ENCODE data around the gene PTPRR. TPM values are rescaled to one million over a fixed set of nuclear protein-coding genes. Genes with fewer than 3 reads are reported as not detected.

Gene PTPRR
- total RNA-seq, 1 donor from 2014 or later, result not detected

GRCh38 chr12:70838127-70838526 is 82.4 kb downstream of the PTPRR start:
- Mint-ChIP-seq H3K27ac (ENCODE audit: unreplicated experiment) (no peak overlapping the region), H3K4me1 (ENCODE audit: low read depth) (peaks cover 7% of the 10 kb centered on the region), H3K4me3 (ENCODE audit: unreplicated experiment) (no peak overlapping the region), H3K36me3 (ENCODE audit: low read depth) (no peaks in the 10 kb centered on the region), H3K9me3 (ENCODE audit: low read depth) (no peaks in the 10 kb centered on the region), H3K27me3 (ENCODE audit: low read depth) (peaks cover 11% of the 10 kb centered on the region)
- no peak for DNase-seq (ENCODE audit: low spot score)
- TF ChIP-seq, protein P1, sequence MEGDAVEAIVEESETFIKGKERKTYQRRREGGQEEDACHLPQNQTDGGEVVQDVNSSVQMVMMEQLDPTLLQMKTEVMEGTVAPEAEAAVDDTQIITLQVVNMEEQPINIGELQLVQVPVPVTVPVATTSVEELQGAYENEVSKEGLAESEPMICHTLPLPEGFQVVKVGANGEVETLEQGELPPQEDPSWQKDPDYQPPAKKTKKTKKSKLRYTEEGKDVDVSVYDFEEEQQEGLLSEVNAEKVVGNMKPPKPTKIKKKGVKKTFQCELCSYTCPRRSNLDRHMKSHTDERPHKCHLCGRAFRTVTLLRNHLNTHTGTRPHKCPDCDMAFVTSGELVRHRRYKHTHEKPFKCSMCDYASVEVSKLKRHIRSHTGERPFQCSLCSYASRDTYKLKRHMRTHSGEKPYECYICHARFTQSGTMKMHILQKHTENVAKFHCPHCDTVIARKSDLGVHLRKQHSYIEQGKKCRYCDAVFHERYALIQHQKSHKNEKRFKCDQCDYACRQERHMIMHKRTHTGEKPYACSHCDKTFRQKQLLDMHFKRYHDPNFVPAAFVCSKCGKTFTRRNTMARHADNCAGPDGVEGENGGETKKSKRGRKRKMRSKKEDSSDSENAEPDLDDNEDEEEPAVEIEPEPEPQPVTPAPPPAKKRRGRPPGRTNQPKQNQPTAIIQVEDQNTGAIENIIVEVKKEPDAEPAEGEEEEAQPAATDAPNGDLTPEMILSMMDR (IDR thresholded peaks at IDR 0.05), result no peak

- H3K36me3 Mint-ChIP-seq (ENCODE audit: low read depth), result no peaks in the 10 kb centered on the region
- DNase-seq (ENCODE audit: low spot score), result no peak
- no peak overlapping the region for H3K27ac Mint-ChIP-seq (ENCODE audit: unreplicated experiment)
- H3K4me1 Mint-ChIP-seq (ENCODE audit: low read depth), result peaks cover 4% of the 10 kb centered on the region
- H3K4me3 Mint-ChIP-seq (ENCODE audit: unreplicated experiment), result no peak overlapping the region
- no peaks in the 10 kb centered on the region for H3K9me3 Mint-ChIP-seq (ENCODE audit: low read depth)
- H3K27me3 Mint-ChIP-seq (ENCODE audit: low read depth), result peaks cover 15% of the 10 kb centered on the region
- TF ChIP-seq, protein P1 (IDR thresholded peaks at IDR 0.05), result no peak
Measured at GRCh38 chr12:70837026-70837425, 83.5 kb downstream of the PTPRR start.

DNA sequence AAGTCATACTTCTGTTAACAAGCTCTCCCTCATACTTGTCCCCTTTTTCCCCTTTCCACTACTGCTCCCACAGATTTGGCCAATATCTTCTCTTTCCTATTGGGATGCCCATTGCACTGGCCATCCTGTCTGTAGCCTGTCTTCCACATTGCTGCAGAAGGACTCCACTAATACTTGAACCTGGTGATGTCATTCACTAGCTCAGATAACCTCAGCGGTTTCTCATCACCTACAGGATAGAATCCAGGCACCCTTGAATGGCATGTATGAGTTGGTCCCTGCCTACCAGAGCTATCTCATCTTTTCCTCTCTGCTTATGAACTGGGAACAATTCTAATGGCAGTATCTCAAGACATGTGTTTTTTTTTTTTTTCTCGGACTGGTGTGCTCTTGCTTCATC is 84.6 kb downstream of the PTPRR start:
- Mint-ChIP-seq H3K4me3 (ENCODE audit: unreplicated experiment) (no peak overlapping the region), H3K9me3 (ENCODE audit: low read depth) (no peaks in the 10 kb centered on the region), H3K27me3 (ENCODE audit: low read depth) (peaks cover 15% of the 10 kb centered on the region), H3K36me3 (ENCODE audit: low read depth) (no peaks in the 10 kb centered on the region), H3K27ac (ENCODE audit: unreplicated experiment) (no peak overlapping the region), H3K4me1 (ENCODE audit: low read depth) (peaks cover 7% of the 10 kb centered on the region)
- TF ChIP-seq, protein P1 (IDR thresholded peaks at IDR 0.05), result no peak
- no peak for DNase-seq (ENCODE audit: low spot score)

- H3K4me3 Mint-ChIP-seq (ENCODE audit: unreplicated experiment), result no peak overlapping the region
- no peak for DNase-seq (ENCODE audit: low spot score)
- peaks cover 2% of the 10 kb centered on the region for H3K9me3 Mint-ChIP-seq (ENCODE audit: low read depth)
- no peaks in the 10 kb centered on the region for H3K36me3 Mint-ChIP-seq (ENCODE audit: low read depth)
- H3K4me1 Mint-ChIP-seq (ENCODE audit: low read depth), result peaks cover 17% of the 10 kb centered on the region
- H3K27me3 Mint-ChIP-seq (ENCODE audit: low read depth), result peaks cover 11% of the 10 kb centered on the region
- TF ChIP-seq, protein P1 (IDR thresholded peaks at IDR 0.05), result no peak
- H3K27ac Mint-ChIP-seq (ENCODE audit: unreplicated experiment), result no peak overlapping the region
Measured at GRCh38 chr12:70831543-70831942, 89.0 kb downstream of the PTPRR start.

- H3K27me3 Mint-ChIP-seq (ENCODE audit: low read depth), result peaks cover 4% of the 10 kb centered on the region
- DNase-seq (ENCODE audit: low spot score), result no peak
- peaks cover 17% of the 10 kb centered on the region for H3K4me1 Mint-ChIP-seq (ENCODE audit: low read depth)
- TF ChIP-seq, protein P1 (IDR thresholded peaks at IDR 0.05), result no peak
- H3K4me3 Mint-ChIP-seq (ENCODE audit: unreplicated experiment), result no peak overlapping the region
- H3K36me3 Mint-ChIP-seq (ENCODE audit: low read depth), result no peaks in the 10 kb centered on the region
- peaks cover 2% of the 10 kb centered on the region for H3K9me3 Mint-ChIP-seq (ENCODE audit: low read depth)
- no peak overlapping the region for H3K27ac Mint-ChIP-seq (ENCODE audit: unreplicated experiment)
Measured at GRCh38 chr12:70830221-70831061, 90.1 kb downstream of the PTPRR start.

All from chondrocyte (in vitro differentiated cells).